Esophagus muscularis mucosa (tissue), 3 donors: Measurements from ENCODE around the gene ST7.

ENCODE experiments used
- EP300 ChIP-seq: sonication (generic); formaldehyde crosslinking; IDR thresholded peaks from one replicate; pipeline ENCODE4 v1.6.1; 2017; ENCODE audit warnings: antibody characterized with exemption
- TF ChIP-seq, protein P1 (sequence below), 3 experiments: fragments of 200-600 bp in 2 of 3; fragments of 450-650 bp in 1 of 3; sonication (generic) in 2 of 3; IDR thresholded peaks; one replicate each; pipeline ENCODE4 v1.5.1; 2017 to 2019; ENCODE audit warnings: antibody characterized with exemption in 3 of 3, mild to moderate bottlenecking in 2 of 3, moderate library complexity in 1 of 3

DNA sequence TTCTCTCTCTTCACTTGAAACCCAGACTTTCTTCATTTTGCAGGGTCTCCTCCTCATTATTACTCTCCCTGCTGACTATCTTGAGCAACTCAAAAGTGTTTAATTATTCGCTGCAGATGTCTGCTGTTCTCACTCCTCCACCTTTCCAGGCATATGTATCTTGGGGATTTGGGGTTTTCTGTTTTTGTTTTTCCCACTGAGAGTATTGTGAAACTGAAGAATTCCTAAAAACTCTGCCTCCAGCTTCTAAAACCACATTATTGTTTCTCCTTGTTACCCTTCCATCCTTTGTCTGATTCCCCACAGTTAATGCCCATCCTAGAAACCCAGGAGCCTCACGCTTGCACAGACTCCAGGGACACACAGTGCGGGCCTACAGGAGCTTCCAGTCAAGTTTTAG lies 318.3 kb downstream of the ST7 start:
- TF ChIP-seq, protein P1, sequence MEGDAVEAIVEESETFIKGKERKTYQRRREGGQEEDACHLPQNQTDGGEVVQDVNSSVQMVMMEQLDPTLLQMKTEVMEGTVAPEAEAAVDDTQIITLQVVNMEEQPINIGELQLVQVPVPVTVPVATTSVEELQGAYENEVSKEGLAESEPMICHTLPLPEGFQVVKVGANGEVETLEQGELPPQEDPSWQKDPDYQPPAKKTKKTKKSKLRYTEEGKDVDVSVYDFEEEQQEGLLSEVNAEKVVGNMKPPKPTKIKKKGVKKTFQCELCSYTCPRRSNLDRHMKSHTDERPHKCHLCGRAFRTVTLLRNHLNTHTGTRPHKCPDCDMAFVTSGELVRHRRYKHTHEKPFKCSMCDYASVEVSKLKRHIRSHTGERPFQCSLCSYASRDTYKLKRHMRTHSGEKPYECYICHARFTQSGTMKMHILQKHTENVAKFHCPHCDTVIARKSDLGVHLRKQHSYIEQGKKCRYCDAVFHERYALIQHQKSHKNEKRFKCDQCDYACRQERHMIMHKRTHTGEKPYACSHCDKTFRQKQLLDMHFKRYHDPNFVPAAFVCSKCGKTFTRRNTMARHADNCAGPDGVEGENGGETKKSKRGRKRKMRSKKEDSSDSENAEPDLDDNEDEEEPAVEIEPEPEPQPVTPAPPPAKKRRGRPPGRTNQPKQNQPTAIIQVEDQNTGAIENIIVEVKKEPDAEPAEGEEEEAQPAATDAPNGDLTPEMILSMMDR (IDR thresholded peaks at IDR 0.05), result no peak
- TF ChIP-seq EP300, result no peak
